GM23338 (cell line): ENCODE results near the gene TMEM217.
"Not testable (repeated sequence)": the region's sequence is repeated elsewhere in the genome, so short reads cannot be mapped to it uniquely, and the experiment has no call there.

ENCODE experiments used
- CREB1 ChIP-seq: fragments of 250-450 bp; sonication (Bioruptor Pico); IDR thresholded peaks from 2 replicates; pipeline ENCODE4 v1.5.0; 2020; ENCODE audit warnings: low read depth, mild to moderate bottlenecking, moderate library complexity
- CTCF ChIP-seq, 2 experiments: fragments of 200-600 bp in 1 of 2; sonication (generic) in 1 of 2; conservative IDR thresholded peaks; 2 replicates each; pipeline versions ENCODE4 v1.5.1 to v1.6.1; 2016 to 2017; ENCODE audit warnings: antibody characterized with exemption in 2 of 2, low read depth in 2 of 2, mild to moderate bottlenecking in 2 of 2, moderate library complexity in 1 of 2
- EZH2 ChIP-seq: fragments of 200-600 bp; sonication (generic); IDR thresholded peaks from one replicate; pipeline ENCODE4 v1.8.0; 2017; ENCODE audit warnings: antibody characterized with exemption, mild to moderate bottlenecking, low read depth; ENCODE audit not compliant: unreplicated experiment
- EZH2phosphoT487 ChIP-seq: fragments of 200-600 bp; sonication (generic); IDR thresholded peaks from one replicate; pipeline ENCODE4 v1.8.1; 2018; ENCODE audit warnings: antibody characterized with exemption; ENCODE audit not compliant: unreplicated experiment
- JUNB ChIP-seq: IDR thresholded peaks from one replicate; pipeline ENCODE4 v1.6.1; 2016; ENCODE audit warnings: antibody characterized with exemption; ENCODE audit not compliant: unreplicated experiment
- REST ChIP-seq: IDR thresholded peaks from one replicate; pipeline ENCODE4 v1.6.1; 2018; ENCODE audit warnings: antibody characterized with exemption; ENCODE audit not compliant: unreplicated experiment
- ZNF462 ChIP-seq: fragments of 250-450 bp; sonication (Bioruptor Pico); IDR thresholded peaks from 2 replicates; pipeline ENCODE4 v1.5.0; 2020; ENCODE audit warnings: mild to moderate bottlenecking, moderate library complexity

- not testable (repeated sequence) for TF ChIP-seq CTCF (conservative IDR thresholded peaks at IDR 0.05; ENCODE audit: low read depth in 2 of 2); REST; EZH2phosphoT487; ZNF462 (CRISPR knock-in tag); CREB1 (CRISPR knock-in tag); JUNB; EZH2
Measured at GRCh38 chr6:37307484-37307883, 49.5 kb upstream of the TMEM217 start.
